LoVo (cell line): Measurements from ENCODE around the gene HPS1.
"Not testable (repeated sequence)": the region's sequence is repeated elsewhere in the genome, so short reads cannot be mapped to it uniquely, and the experiment has no call there.

Source experiments
- DNase-seq: peaks from one replicate; pipeline ENCODE4 v3.0.0-alpha.2; 2016; ENCODE audit warnings: low spot score

Gene HPS1

GRCh38 chr10:98388101-98388655 is 58.6 kb downstream of the HPS1 start:
- no peak for DNase-seq

DNA sequence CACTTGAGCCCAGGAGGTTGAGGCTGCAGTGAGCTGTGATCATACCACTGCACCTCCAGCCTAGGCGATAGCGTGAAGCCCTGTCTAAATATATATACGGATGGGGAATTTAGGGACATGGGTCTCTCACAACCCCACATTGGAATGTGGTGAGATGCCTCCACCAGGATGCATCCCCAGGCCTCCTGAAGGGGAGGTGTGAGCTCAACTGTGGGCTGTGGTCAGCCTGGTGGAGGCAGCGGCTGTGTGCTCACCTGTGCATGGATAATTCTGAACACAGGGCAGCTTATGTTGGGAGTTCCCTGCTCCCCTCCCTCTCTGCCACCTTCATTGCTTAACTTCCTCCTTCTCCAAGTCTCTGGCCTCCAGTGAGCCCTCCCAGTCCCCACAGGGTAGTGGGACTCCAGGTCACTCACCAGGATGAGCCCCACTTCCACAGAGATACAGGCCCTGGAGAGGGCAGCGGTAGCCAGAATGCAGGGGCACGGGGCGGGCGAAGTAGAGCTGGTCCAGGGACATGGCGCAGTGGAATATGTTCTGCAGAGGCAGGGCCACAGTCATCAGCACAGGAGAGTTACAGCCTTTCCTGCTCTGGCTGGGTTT is 62.1 kb downstream of the HPS1 start:
- DNase-seq: no peak

DNA sequence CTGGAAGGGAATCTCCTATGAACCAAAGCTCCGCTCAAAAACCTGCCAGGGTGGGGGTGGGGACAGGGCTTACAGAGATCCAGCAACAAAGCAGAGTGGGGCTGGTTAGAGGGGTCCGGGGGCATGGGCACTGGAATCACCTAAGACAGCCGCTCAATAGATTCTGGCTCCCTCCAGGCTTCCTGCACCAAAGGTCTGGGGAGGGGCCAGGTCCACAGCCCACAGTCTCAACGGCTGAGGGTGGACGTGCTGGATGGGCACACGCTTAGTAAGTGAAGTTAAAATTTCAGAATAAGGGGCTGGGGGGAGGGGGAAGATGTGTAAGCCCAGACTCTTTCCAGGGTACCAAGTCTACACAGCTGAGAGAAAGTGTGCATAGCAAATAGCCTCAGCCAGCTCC is 62.9 kb downstream of the HPS1 start:
- no peak for DNase-seq

DNA sequence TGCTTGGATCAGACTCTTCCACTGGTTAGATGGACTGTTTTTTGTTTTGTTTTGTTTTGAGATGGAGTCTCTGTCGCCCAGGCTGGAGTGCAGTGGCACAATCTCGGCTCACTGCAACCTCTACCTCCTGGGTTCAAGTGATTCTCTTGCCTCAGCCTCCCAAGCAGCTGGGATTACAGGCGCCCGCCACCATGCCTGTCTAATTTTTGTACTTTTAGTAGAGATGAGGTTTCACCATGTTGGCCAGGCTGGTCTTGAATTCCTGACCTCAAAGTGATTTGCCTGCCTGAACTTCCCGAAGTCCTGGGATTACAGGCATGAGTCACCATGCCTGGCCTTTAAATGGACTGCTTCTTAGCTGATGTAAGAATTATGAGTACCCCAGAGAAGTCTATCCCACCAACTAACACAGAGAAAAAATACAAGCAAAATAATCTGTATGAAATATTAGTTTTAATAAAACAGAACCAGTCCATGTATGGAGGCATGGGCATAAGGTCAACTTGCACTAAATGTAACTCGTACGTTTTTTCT is 63.5 kb downstream of the HPS1 start:
- DNase-seq: not testable (repeated sequence)

DNA sequence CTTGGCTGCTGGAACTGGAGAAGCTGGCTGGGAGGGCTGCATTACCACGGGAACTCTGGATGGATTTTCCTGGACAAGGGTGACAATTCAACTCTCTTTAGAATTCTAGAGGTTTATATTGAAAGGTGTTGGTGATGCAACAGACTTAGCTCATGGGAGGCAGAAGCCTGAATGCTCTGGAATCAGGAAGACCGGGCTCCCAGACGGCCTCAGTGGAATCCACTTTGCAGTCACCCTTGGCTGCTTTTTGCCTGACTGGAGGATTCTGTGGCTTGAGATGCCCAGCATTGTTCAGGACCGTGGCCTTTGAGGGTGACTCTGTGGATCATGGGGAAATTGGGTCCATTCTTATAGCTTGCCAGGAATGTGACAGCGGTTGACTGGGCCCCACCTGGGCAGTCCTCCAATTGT is 64.0 kb downstream of the HPS1 start:
- no peak for DNase-seq

- DNase-seq: no peak
Measured at GRCh38 chr10:98380493-98381339, 66.0 kb downstream of the HPS1 start.

- DNase-seq: no peak
Measured at GRCh38 chr10:98378722-98379121, 68.0 kb downstream of the HPS1 start.

DNA sequence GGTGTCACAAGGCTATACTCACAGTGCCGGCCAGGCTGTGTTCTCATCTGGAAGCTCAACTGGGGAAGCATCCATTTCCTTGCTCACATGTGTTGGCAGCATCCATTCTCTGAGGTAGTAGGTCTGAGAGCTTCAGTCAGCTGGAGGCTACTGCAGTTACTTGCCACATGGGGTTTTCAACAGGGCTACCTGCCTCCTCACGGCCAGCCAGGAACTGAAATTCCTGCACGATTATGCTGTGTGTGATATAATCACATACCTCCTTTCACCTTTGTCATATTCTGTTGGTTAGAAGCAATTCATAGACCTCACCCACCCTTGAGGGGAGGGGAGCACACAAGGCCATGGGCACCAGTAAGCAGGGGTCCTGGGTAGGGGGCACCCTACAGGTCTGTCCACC is 69.2 kb downstream of the HPS1 start:
- no peak for DNase-seq

DNA sequence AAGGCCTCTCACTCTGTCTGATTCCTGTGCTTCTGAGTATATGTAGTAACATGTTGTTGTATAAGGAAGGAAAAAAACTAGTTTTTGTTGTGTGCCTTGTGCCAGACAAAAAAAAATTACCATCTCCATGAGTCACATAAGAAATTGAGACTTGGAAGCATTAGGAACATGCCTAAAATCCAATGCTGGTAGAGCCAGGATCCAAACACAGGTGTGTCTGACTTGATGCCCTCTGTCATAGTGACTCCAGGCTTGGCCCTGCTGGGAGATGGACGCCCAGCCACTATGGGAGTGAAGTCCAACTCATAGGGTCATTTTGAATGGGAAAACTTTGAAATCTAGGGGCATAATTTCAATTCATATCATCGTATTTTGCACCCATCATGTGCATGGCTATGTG is 69.7 kb downstream of the HPS1 start:
- no peak for DNase-seq

DNA sequence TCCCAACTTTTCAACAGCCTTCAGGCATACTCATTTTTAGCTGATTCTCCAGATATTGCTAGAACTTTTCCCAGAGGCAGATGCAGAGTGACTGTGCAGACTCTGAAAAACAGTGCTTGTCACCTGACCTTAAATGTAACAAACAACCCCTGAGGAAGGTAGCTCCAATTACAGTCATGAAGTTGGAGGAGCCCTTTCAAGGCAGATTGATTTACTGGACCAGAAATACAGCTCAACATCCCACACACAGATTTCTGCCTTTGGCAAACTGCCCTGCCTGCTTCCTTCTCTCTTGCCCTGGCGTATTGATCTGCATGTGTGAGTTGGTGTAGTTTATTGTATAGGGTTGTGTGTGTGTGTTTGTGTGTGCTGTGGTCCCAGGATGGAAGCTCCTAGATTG is 70.2 kb downstream of the HPS1 start:
- no peak for DNase-seq

DNA sequence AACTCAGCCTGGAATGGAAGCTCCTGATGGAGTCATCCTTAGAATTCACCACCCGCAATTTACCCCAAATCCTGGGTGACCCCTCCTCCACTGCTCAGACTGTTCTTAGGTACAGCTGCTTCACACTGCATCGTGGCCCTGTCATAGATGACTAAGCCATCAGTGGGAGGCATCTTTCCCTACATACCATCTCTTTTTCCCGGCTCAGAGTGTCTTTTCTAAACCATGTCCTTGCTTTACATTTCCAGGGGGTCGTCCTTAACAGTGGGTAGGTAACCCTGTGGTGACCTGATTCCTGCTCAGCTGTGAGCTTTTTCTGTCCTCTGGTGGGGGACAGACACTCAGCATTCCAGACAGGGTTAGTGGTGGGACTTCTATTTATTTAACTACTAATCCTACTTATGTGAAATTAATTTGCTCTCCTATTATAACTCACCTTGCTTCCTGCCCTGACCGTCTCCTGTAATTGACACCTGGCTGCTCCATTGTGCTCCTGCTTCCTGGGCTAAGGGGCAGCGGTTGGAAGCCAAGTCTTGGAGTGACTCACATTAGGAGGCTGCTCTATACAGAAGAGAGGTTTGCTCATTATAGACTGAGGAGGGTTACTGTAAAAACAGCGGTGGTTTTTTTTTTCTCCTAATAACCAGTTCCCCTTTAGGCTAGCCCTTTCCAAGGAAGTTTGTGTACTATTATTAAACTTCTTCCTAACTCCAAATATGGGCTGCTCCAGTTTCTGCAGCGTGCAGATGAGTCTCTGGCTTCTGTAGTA is 72.3 kb downstream of the HPS1 start:
- no peak for DNase-seq

DNA sequence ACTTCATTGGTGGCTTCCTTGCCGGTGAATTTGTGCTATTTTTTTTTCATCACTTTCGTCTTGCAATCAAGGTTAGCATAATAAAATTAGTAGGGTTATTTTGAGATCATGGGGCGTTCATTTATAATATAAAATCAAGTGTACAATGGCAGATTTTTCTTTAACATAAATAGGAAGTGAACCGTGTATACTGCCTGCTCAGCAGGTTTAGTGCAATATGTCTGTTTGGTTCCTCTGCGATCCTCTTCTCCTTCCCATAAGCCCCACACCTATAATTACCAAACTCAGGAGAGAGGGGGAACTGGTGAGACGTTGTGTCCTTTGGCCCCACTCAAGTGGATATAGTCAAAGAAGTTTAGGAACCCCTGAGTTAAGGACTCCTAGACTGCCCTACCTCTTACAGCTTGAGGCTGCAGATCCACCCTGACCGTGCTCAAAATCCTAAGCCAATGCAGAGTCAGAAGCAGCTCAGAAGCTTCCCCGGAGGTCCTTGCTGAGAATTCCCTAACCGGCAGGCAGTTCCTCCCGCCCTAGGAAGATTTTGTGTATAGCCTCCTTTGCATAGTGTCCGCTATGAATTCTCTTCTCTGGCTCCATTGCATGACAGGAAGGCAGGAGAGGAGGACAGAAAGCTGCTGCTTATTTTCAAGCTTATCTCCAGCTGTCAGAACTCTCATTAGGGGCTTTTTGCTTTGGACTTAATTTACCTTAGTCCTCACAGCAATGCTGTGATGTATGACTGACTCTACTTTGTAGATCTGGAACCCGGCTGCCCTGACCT is 73.3 kb downstream of the HPS1 start:
- no peak for DNase-seq

- DNase-seq: no peak
Measured at GRCh38 chr10:98370831-98371820, 75.6 kb downstream of the HPS1 start.

DNA sequence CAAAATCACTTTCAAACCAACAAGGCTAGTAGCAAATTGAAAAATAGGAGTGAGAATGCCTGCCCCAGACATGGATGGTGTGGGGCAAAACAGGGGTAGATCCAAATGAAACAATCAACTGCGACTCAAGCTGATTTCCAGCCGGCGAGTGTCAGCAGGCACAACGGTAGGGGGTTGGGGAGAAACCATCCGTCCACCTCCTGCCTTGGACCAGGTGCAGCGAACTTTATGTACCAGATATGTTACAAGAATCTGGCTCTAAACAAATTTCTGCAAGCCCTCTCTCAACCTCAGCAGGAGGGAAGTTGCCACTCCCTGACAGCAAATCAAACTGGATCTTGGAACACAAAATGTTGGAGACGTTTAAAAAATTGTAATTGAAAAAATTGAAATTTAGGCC is 76.9 kb downstream of the HPS1 start:
- no peak for DNase-seq

DNA sequence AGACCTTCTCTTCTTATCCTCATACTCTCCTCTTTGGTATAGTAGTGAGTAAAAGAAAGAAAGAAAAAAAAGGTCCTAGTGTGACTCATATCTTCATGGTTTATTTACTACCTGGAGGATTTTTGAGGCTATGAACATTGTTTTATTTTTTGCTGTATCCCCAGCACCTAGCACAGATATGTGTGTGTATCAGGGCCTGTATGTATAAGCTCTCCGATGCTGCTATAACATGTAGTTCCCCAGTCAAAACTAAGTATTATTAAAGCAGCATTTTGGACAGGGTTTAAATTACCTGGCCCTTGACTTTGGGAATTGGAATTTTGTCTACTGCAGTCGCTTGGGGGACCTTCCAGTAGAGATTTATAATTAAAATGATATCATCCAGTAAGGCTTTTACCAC is 78.1 kb downstream of the HPS1 start:
- DNase-seq: no peak

DNA sequence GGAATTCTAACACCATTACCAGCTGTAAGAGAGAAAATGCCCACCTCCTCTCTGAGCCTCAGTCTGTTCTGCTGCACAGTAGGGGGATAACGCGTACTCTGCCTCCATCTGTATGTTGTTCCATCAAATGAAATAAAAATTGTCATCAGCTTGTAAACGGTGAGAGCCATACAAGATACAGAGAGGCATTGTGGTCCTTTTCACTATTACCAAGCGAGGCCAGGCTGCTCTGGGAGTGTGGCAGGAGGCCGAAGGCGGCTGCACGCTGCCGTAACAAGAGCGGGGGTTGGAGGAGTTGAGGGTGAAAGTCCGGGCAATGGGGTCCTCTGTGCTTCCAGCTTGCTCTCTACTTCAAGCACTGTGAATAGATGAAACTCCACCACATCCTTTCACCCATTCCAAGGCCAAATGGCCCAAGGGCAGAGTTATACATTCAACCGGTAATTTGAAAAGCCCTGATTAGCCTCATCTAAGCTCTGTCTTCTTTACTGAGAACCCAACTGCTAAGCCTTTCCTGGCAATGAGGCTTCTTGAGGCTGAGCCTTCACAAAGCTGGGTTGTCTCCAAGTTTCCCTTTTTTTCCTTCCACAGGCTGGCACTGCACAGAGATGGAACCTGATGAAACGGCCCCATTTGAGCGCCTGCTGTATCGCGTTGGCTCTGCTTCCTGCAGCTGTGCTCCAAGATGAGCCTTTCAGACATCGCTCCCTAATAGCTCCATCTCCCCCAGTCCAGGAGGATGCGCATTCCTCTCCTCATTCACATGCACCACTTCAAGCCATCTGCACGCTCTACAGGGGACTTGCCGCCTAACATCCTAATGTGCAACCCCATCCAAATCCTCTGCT is 78.9 kb downstream of the HPS1 start:
- DNase-seq: no peak
